ENCODE results near the gene FNDC3B.
"Not testable (repeated sequence)": the region's sequence is repeated elsewhere in the genome, so short reads cannot be mapped to it uniquely, and the experiment has no call there.

The FNDC3B gene

GRCh38 chr3:172359231-172359630 lies 319.9 kb downstream of the FNDC3B start:
- no peak overlapping the region for H3K4me3 ChIP-seq (ENCODE audit: low read depth, low read length)
- no peak for DNase-seq (ENCODE audit: low read depth)
- no peak for TF ChIP-seq CTCF (IDR thresholded peaks at IDR 0.05; ENCODE audit: insufficient read depth, low read depth, low read length, missing control alignments)

GRCh38 chr3:172359996-172360395 lies 320.6 kb downstream of the FNDC3B start:
- TF ChIP-seq CTCF (IDR thresholded peaks at IDR 0.05; ENCODE audit: insufficient read depth, low read depth, low read length, missing control alignments) = no peak
- no peak for DNase-seq (ENCODE audit: low read depth)
- H3K4me3 ChIP-seq (ENCODE audit: low read depth, low read length) = no peak overlapping the region

- TF ChIP-seq CTCF (IDR thresholded peaks at IDR 0.05; ENCODE audit: insufficient read depth, low read depth, low read length, missing control alignments) = no peak
- no peak overlapping the region for H3K4me3 ChIP-seq (ENCODE audit: low read depth, low read length)
- DNase-seq (ENCODE audit: low read depth) = no peak
These were observed 323.2 kb downstream of the FNDC3B start for GRCh38 chr3:172362583-172362982.

GRCh38 chr3:172364374-172365027 lies 325.1 kb downstream of the FNDC3B start:
- no peak overlapping the region for H3K4me3 ChIP-seq (ENCODE audit: low read depth, low read length)
- TF ChIP-seq CTCF (IDR thresholded peaks at IDR 0.05; ENCODE audit: insufficient read depth, low read depth, low read length, missing control alignments) = no peak
- DNase-seq (ENCODE audit: low read depth) = no peak

GRCh38 chr3:172365028-172365567 lies 325.7 kb downstream of the FNDC3B start:
- TF ChIP-seq CTCF (IDR thresholded peaks at IDR 0.05; ENCODE audit: insufficient read depth, low read depth, low read length, missing control alignments) = no peak
- no peak overlapping the region for H3K4me3 ChIP-seq (ENCODE audit: low read depth, low read length)
- DNase-seq (ENCODE audit: low read depth) = no peak

DNA sequence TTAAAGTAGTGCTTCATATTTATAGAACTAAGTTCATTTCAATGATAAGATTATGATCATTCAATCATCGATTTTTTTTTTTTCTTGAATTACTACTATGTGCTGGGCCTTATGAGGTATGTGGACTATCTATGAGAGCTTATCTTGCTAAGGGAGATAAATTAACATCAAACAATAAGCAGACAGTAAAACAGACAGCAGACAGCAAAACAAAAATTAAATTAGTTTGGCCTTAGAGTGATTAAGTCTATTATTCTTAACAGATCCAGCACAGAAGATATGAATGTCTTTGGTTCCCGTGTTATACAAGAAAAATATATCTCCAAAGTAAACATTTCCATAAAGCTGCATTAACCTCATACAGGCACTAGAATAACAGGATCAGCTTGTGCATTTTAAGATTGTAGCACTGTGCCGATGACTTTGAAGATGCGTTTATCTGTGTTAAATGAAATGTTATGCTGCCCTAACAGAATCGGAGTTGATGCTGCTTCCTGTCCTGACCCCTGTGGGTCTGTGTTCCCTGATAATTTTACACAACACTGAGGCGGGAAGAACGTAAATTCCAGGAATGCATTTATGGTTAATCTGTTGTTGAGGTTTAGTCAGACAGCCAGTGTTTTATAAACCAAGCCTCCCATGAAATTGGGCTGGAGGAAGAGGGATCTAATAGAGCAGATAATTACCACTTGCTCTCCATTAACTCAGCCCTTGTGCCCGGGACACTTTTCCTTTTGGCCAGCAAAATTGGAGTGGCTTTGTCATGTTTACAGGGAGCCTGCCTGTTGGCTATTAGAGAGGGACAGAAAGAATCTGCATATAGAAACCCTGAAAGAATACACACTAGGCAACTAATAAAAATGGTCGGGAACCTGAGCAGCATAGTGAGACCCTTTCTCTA lies 328.1 kb downstream of the FNDC3B start:
- no peak for TF ChIP-seq CTCF (IDR thresholded peaks at IDR 0.05; ENCODE audit: insufficient read depth, low read depth, low read length, missing control alignments)
- no peak for DNase-seq (ENCODE audit: low read depth)
- no peak overlapping the region for H3K4me3 ChIP-seq (ENCODE audit: low read depth, low read length)

DNA sequence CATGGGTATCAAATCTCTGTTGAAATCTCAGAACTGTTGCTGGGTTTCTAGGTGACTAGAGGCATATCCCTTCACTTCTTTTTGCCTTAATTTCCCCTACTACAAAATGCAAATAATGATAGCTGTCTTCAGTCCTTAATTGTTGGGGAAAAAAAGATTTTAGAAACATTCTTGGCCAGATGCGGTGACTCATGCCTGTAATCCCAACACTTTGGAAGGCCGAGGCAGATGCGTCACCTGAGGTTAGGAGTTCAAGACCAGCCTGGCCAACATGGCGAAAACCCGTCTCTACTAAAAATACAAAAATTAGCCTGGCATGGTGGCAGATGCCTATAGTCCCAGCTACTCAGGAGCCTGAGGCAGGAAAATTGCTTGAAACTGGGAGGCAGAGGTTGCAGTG lies 329.2 kb downstream of the FNDC3B start:
- not testable (repeated sequence) for H3K4me3 ChIP-seq (ENCODE audit: low read depth, low read length); DNase-seq (ENCODE audit: low read depth)
